ENCODE results near the gene PCGF3. TPM values are rescaled to one million over a fixed set of nuclear protein-coding genes. Genes with fewer than 3 reads are reported as not detected.

PCGF3 gene
- total RNA-seq, 1 experiment from 2014 or later = 31.5 TPM

DNA sequence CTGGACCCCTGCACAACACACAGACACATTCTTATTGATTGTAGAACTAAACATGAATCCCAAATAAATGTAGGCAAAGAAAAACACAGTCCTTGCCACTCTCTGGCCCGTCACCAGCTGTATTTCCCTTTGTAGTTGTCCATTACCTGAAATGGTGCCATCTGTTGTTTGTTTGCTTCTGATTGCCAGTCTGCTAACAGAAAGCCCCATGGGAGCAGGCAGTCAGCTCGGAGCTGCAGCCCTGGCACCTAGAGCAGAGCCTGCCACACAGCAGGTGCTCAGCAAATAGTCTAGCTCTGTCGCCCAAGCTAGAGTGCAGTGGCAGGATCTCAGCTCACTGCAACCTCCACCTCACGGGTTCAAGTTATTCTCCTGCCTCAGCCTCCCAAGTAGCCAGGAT lies 91.4 kb downstream of the PCGF3 start:
- H3K9ac ChIP-seq (ENCODE audit: low read length) = no peak overlapping the region
- POLR2A ChIA-PET (ENCODE audit: unreplicated experiment) = no interaction called here
- no peak overlapping the region for H3K4me3 ChIP-seq (ENCODE audit: low read length)
- no peaks in the 10 kb centered on the region for H3K9me2 ChIP-seq (replicated peaks; ENCODE audit: low read length)
- no peaks in the 10 kb centered on the region for H4K20me1 ChIP-seq (ENCODE audit: low read length)
- BruUV-seq (replicated peaks) = no TSS peak
- CTCF ChIA-PET = no interaction called here
- no peak overlapping the region for H3K4me2 ChIP-seq (ENCODE audit: low read length)
- H3K36me3 ChIP-seq (ENCODE audit: low read depth, low read length) = no peaks in the 10 kb centered on the region
- intact Hi-C loops (cut with micrococcal nuclease) = no loop called here
- no peak overlapping the region for H2AFZ ChIP-seq (ENCODE audit: low read length)
- no peaks in the 10 kb centered on the region for H3F3A ChIP-seq (ENCODE audit: low read length, unreplicated experiment)
- no peak overlapping the region for H3K27ac ChIP-seq (ENCODE audit: low read length)
- H3K27me3 ChIP-seq (ENCODE audit: low read length) = peaks cover 13% of the 10 kb centered on the region
- ATAC-seq (no peak), DNase-seq (no peak)
- no peaks in the 10 kb centered on the region for H3K79me2 ChIP-seq (ENCODE audit: low read length)
- peaks cover 5% of the 10 kb centered on the region; the same call in 1 of the 2 replicates for H3K4me1 ChIP-seq (ENCODE audit: insufficient read depth, low read length)
- TF ChIP-seq EZH2phosphoT487 (IDR thresholded peaks at IDR 0.05; ENCODE audit: borderline replicate concordance, low read length) = no peak
- TF ChIP-seq EZH2 (IDR thresholded peaks at IDR 0.05; ENCODE audit: low read length, unreplicated experiment) = no peak
- TF ChIP-seq CTCF (conservative IDR thresholded peaks at IDR 0.05; ENCODE audit: low read depth, low read length) = no peak
- no peaks in the 10 kb centered on the region for H3K9me3 ChIP-seq (ENCODE audit: low read length)

DNA sequence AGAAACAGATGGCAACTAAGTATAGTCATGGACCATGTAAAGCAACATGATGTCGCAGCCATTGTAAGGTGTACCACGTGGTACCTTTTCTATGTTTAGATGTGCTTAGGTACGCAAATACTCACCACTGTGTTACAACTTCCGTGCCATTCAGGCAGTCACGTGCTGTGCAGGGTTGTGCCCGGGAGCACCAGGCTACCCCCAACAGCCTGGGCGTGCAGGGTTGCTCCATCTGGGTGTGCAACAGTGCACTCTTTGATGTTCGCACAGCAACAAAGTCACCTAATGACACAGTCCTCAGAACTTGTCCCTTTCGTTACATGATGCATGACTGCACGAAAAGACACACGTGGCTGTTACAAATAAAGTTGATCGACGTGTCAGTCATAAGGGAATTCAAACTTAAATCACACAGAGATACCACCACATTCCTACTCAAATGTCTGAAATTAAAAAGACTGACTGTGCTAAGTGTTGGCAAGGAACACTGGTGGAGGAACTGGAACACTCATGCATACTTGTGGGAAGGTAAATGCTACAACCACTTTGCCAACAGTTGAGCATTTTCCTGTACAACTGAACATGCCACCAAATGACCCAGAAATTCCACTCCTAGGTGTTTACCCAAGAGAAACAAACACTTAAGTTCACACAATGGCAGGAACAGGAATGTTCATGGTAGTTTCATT lies 95.9 kb downstream of the PCGF3 start:
- H3K4me1 ChIP-seq (ENCODE audit: insufficient read depth, low read length) = peaks cover 5% of the 10 kb centered on the region; the same call in 1 of the 2 replicates
- no peaks in the 10 kb centered on the region for H3K27me3 ChIP-seq (ENCODE audit: low read length)
- no peak overlapping the region for H3K27ac ChIP-seq (ENCODE audit: low read length)
- no peak overlapping the region for H2AFZ ChIP-seq (ENCODE audit: low read length)
- ChIA-PET POLR2A (ENCODE audit: unreplicated experiment) (no interaction called here), CTCF (no interaction called here)
- DNase-seq (no peak), ATAC-seq (no peak)
- TF ChIP-seq CTCF (conservative IDR thresholded peaks at IDR 0.05; ENCODE audit: low read depth, low read length) = no peak
- TF ChIP-seq EZH2phosphoT487 (IDR thresholded peaks at IDR 0.05; ENCODE audit: borderline replicate concordance, low read length) = no peak
- no peak for TF ChIP-seq EZH2 (IDR thresholded peaks at IDR 0.05; ENCODE audit: low read length, unreplicated experiment)
- BruUV-seq (replicated peaks) = no TSS peak
- no peaks in the 10 kb centered on the region for H3K9me3 ChIP-seq (ENCODE audit: low read length)
- H3K79me2 ChIP-seq (ENCODE audit: low read length) = no peaks in the 10 kb centered on the region
- H3K36me3 ChIP-seq (ENCODE audit: low read depth, low read length) = no peaks in the 10 kb centered on the region
- H3K4me3 ChIP-seq (ENCODE audit: low read length) = no peak overlapping the region
- no peaks in the 10 kb centered on the region for H3K9me2 ChIP-seq (replicated peaks; ENCODE audit: low read length)
- H4K20me1 ChIP-seq (ENCODE audit: low read length) = no peaks in the 10 kb centered on the region
- no peaks in the 10 kb centered on the region for H3F3A ChIP-seq (ENCODE audit: low read length, unreplicated experiment)
- no peak overlapping the region for H3K9ac ChIP-seq (ENCODE audit: low read length)
- intact Hi-C loops (cut with micrococcal nuclease) = no loop called here
- H3K4me2 ChIP-seq (ENCODE audit: low read length) = no peak overlapping the region

DNA sequence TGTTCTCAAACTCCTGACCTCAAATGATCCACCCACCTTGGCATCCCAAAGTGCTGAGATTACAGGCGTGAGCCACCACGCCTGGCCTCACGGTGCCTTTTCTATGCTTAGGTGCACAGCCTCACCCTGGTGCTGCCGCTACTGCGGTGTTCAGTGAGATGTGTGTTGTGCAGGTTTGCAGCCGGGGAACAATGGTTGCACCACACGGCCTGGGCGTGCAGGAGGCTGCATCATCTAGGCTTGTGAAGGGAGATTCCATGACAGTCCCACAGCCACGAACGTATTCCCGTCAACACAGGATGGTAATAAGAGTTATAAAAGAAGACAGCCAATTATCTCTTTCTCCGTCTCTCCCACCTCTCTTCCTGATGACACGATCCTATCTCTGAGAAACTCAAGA lies 98.3 kb downstream of the PCGF3 start:
- ATAC-seq (no peak), DNase-seq (no peak)
- H4K20me1 ChIP-seq (ENCODE audit: low read length) = no peaks in the 10 kb centered on the region
- intact Hi-C loops (cut with micrococcal nuclease) = no loop called here
- CTCF ChIA-PET = no interaction called here
- H3K9me3 ChIP-seq (ENCODE audit: low read length) = no peaks in the 10 kb centered on the region
- no peaks in the 10 kb centered on the region for H3K9me2 ChIP-seq (replicated peaks; ENCODE audit: low read length)
- BruUV-seq (replicated peaks) = no TSS peak
- H3K79me2 ChIP-seq (ENCODE audit: low read length) = no peaks in the 10 kb centered on the region
- H3F3A ChIP-seq (ENCODE audit: low read length, unreplicated experiment) = no peaks in the 10 kb centered on the region
- H3K27ac ChIP-seq (ENCODE audit: low read length) = no peak overlapping the region
- TF ChIP-seq EZH2phosphoT487 (IDR thresholded peaks at IDR 0.05; ENCODE audit: borderline replicate concordance, low read length) (no peak), CTCF (conservative IDR thresholded peaks at IDR 0.05; ENCODE audit: low read depth, low read length) (no peak)
- no peak overlapping the region for H3K4me2 ChIP-seq (ENCODE audit: low read length)
- no peak overlapping the region for H3K4me3 ChIP-seq (ENCODE audit: low read length)
- H2AFZ ChIP-seq (ENCODE audit: low read length) = no peak overlapping the region
- no peak overlapping the region for H3K9ac ChIP-seq (ENCODE audit: low read length)
- no peaks in the 10 kb centered on the region for H3K36me3 ChIP-seq (ENCODE audit: low read depth, low read length)
- peaks cover 5% of the 10 kb centered on the region; the same call in 1 of the 2 replicates for H3K4me1 ChIP-seq (ENCODE audit: insufficient read depth, low read length)
- no peaks in the 10 kb centered on the region for H3K27me3 ChIP-seq (ENCODE audit: low read length)
- POLR2A ChIA-PET (ENCODE audit: unreplicated experiment) = no interaction called here
